CD8-positive, alpha-beta memory T cell (primary cell): ENCODE measurements around the gene TXNDC12. TPM values are rescaled to one million over a fixed set of nuclear protein-coding genes. Genes with fewer than 3 reads are reported as not detected.
"Not testable (repeated sequence)": the region's sequence is repeated elsewhere in the genome, so short reads cannot be mapped to it uniquely, and the experiment has no call there.

Experiments
- CTCF ChIA-PET: fragments of 350-600 bp; sonication (Branson Sonifier 250); formaldehyde crosslinking; loops from one replicate; lab custom pipeline; 2021; ENCODE audit warnings: antibody characterized with exemption; lab: Charles Lee
- POLR2A ChIA-PET: fragments of 350-600 bp; sonication (Branson Sonifier 250); formaldehyde crosslinking; loops from one replicate; lab custom pipeline; 2021; ENCODE audit warnings: antibody characterized with exemption; lab: Charles Lee
- DNase-seq, 5 donors: peaks; one replicate each; pipeline versions ENCODE4 v3.0.0 to v3.0.0-alpha.2; 2020 to 2022; ENCODE audit warnings: mixed read lengths in 1 of 5
- H3K27ac ChIP-seq: one replicate; pipeline ENCODE4 v1.7.0; 2013; ENCODE audit warnings: low read depth, mild to moderate bottlenecking, low read length, moderate library complexity
- H3K27me3 ChIP-seq: 2 replicates; pipeline ENCODE4 v1.7.0; 2013; ENCODE audit warnings: low read length, mild to moderate bottlenecking; ENCODE audit not compliant: insufficient read depth, poor library complexity, severe bottlenecking
- H3K36me3 ChIP-seq: 2 replicates; pipeline ENCODE4 v1.7.0; 2013; ENCODE audit warnings: mild to moderate bottlenecking, low read length, moderate library complexity; ENCODE audit not compliant: insufficient read depth
- H3K4me1 ChIP-seq: 2 replicates; pipeline ENCODE4 v1.7.0; 2013; ENCODE audit warnings: mild to moderate bottlenecking, low read length, moderate library complexity; ENCODE audit not compliant: insufficient read depth
- H3K4me3 ChIP-seq: 2 replicates; pipeline ENCODE4 v1.7.0; 2013; ENCODE audit warnings: mild to moderate bottlenecking, low read length
- H3K9me3 ChIP-seq: 2 replicates; pipeline ENCODE4 v1.7.0; 2013; ENCODE audit warnings: mild to moderate bottlenecking, low read length
- H3K27ac Mint-ChIP-seq, 8 donors: one replicate each; pipeline ENCODE4 v1.8.0; 2020 to 2021; ENCODE audit warnings: mixed read lengths in 8 of 8, mild to moderate bottlenecking in 6 of 8, inconsistent platforms in 3 of 8, moderate library complexity in 3 of 8
- H3K27me3 Mint-ChIP-seq, 2 donors: one replicate each; pipeline ENCODE4 v1.8.0; 2020 to 2021; ENCODE audit warnings: mixed read lengths in 2 of 2, mild to moderate bottlenecking in 1 of 2, moderate library complexity in 1 of 2
- H3K36me3 Mint-ChIP-seq, 3 donors: one replicate each; pipeline ENCODE4 v1.8.0; 2020 to 2021; ENCODE audit warnings: mixed read lengths in 3 of 3, inconsistent platforms in 1 of 3, mild to moderate bottlenecking in 1 of 3
- H3K4me1 Mint-ChIP-seq, 3 donors: one replicate each; pipeline ENCODE4 v1.8.0; 2020 to 2021; ENCODE audit warnings: mixed read lengths in 3 of 3, inconsistent platforms in 1 of 3, mild to moderate bottlenecking in 1 of 3
- H3K4me3 Mint-ChIP-seq, 7 donors: one replicate each; pipeline ENCODE4 v1.8.0; 2020 to 2021; ENCODE audit warnings: mixed read lengths in 7 of 7, mild to moderate bottlenecking in 6 of 7, moderate library complexity in 4 of 7, inconsistent platforms in 2 of 7
- H3K9me3 Mint-ChIP-seq, 5 donors: one replicate each; pipeline ENCODE4 v1.8.0; 2020 to 2022; ENCODE audit warnings: mixed read lengths in 5 of 5, mild to moderate bottlenecking in 3 of 5, moderate library complexity in 2 of 5, inconsistent platforms in 1 of 5
- polyA plus RNA-seq: library from polyadenylated mRNA; unstranded; fragments of 300-500 nt; fragmentation: Illumina TruSeq; gene quantifications from one replicate; pipeline ENCODE4 v1.2.3, GENCODE V29; 2021
- total RNA-seq, 2 experiments: library from RNA; stranded (reverse); gene quantifications; one replicate each; pipeline ENCODE4 v1.2.3, GENCODE V29; 2021

TXNDC12 gene
- total and polyA plus RNA-seq, 3 experiments from 2014 or later: 29.9 to 86.5 (median 34.7) TPM

- Mint-ChIP-seq H3K36me3 (peaks cover 0 to 41% (median 13%) of the 10 kb centered on the region in 3 donors), H3K4me1 (peaks cover 20 to 39% (median 24%) of the 10 kb centered on the region in 3 donors)
- H3K9me3 ChIP-seq, POLR2A ChIA-PET, H3K36me3 ChIP-seq, CTCF ChIA-PET, H3K9me3 Mint-ChIP-seq, H3K27me3 ChIP-seq, H3K27ac ChIP-seq, H3K4me3 ChIP-seq, H3K27me3 Mint-ChIP-seq, H3K4me3 Mint-ChIP-seq, H3K4me1 ChIP-seq, DNase-seq, H3K27ac Mint-ChIP-seq: not testable (repeated sequence)
Observed at GRCh38 chr1:52045666-52046195, 9.3 kb downstream of the TXNDC12 start.

DNA sequence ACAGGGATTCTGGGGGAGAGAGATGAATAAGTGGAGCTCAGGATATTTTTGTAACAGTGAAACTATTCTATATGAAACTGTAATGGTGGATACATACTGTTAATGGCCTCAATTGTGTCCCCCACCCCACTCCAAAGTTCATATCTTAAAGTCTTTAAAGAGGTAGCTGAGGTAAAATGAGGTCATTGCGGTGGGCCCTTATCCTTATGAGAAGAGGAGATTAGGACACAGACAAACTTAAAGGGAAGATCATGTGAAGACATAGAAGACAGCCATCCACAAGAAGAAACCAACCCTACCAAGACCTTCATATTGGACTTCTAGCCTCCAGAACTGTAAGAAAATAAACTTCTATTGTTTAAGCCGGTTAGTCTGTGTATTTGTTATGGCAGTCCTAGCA, 9.8 kb downstream of the TXNDC12 start:
- no peak overlapping the region for H3K4me3 ChIP-seq
- no peaks in the 10 kb centered on the region for H3K27me3 Mint-ChIP-seq
- no peaks in the 10 kb centered on the region for H3K27me3 ChIP-seq
- no peaks in the 10 kb centered on the region for H3K4me1 ChIP-seq
- peaks cover 0 to 43% (median 13%) of the 10 kb centered on the region in 3 donors for H3K36me3 Mint-ChIP-seq
- H3K27ac Mint-ChIP-seq: no peak overlapping the region
- ChIA-PET POLR2A (no interaction called here), CTCF (no interaction called here)
- H3K9me3 Mint-ChIP-seq: no peaks in the 10 kb centered on the region
- H3K27ac ChIP-seq: no peak overlapping the region
- H3K4me1 Mint-ChIP-seq: peaks cover 18 to 36% (median 24%) of the 10 kb centered on the region in 3 donors
- DNase-seq: no peak
- H3K9me3 ChIP-seq: no peaks in the 10 kb centered on the region
- no peak overlapping the region for H3K4me3 Mint-ChIP-seq
- H3K36me3 ChIP-seq: no peaks in the 10 kb centered on the region

DNA sequence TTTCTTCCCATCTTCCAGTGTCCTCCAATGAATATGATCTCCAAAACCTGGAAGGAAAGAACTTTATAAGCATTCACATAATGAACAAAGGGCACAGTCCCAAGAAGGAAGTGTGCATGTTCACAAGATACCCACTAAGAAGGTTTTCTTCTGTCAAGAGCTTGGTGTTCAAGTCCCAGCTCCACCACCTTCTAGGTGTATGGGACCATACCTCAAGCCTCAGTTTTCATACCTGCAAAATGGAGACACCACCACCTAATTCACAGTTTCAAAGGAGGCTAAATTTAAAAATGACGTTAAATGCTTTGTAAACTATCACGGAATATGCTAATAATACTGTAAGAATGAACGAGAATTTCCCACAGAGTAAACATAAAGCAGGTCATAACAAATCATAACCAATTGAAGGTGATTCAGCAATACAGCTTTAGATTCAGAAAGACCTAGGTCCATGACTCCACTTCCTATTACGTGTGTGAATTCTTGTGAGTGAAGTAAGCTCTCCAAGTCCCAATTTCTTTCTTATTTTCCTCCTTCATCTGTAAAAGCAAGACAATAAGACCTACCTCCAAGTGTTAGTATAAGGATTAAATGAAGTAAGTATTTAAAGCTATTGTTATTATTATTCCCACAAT, 13.3 kb downstream of the TXNDC12 start:
- Histone ChIP-seq H3K27me3 (no peaks in the 10 kb centered on the region), H3K36me3 (no peaks in the 10 kb centered on the region), H3K27ac (no peak overlapping the region), H3K9me3 (no peaks in the 10 kb centered on the region), H3K4me1 (no peaks in the 10 kb centered on the region), H3K4me3 (no peak overlapping the region)
- peaks cover 0 to 62% (median 15%) of the 10 kb centered on the region in 3 donors for H3K36me3 Mint-ChIP-seq
- H3K4me3 Mint-ChIP-seq: no peak overlapping the region
- no peak for DNase-seq
- peaks cover 0 to 2% of the 10 kb centered on the region in 2 donors for H3K27me3 Mint-ChIP-seq
- CTCF ChIA-PET: no interaction called here
- H3K9me3 Mint-ChIP-seq: no peaks in the 10 kb centered on the region
- no peak overlapping the region for H3K27ac Mint-ChIP-seq
- H3K4me1 Mint-ChIP-seq: peaks cover 8 to 26% (median 24%) of the 10 kb centered on the region in 3 donors
- POLR2A ChIA-PET: no interaction called here

GRCh38 chr1:52037909-52038308, 17.1 kb downstream of the TXNDC12 start:
- Mint-ChIP-seq H3K27me3 (peaks cover 0 to 2% of the 10 kb centered on the region in 2 donors), H3K4me3 (no peak overlapping the region), H3K36me3 (peaks cover 0 to 58% (median 6%) of the 10 kb centered on the region in 3 donors), H3K4me1 (peaks cover 11 to 12% (median 11%) of the 10 kb centered on the region in 3 donors), H3K27ac (peak overlapping the region in 3 of 8 donors; percentile 56 to 61 (median 58)), H3K9me3 (no peaks in the 10 kb centered on the region)
- Histone ChIP-seq H3K4me3 (no peak overlapping the region), H3K27me3 (no peaks in the 10 kb centered on the region), H3K36me3 (no peaks in the 10 kb centered on the region), H3K9me3 (no peaks in the 10 kb centered on the region), H3K4me1 (peaks cover 7% of the 10 kb centered on the region), H3K27ac (no peak overlapping the region)
- CTCF ChIA-PET: no interaction called here
- POLR2A ChIA-PET: no interaction called here
- DNase-seq: no peak

GRCh38 chr1:52037402-52037814, 17.6 kb downstream of the TXNDC12 start:
- CTCF ChIA-PET: interaction anchor here (0.7 kb wide), 1 partner anchor 434 kb away, joined by 4 read pairs; no protein-coding TSS in a partner anchor
- H3K4me1 Mint-ChIP-seq: peaks cover 12 to 17% (median 13%) of the 10 kb centered on the region in 3 donors

DNA sequence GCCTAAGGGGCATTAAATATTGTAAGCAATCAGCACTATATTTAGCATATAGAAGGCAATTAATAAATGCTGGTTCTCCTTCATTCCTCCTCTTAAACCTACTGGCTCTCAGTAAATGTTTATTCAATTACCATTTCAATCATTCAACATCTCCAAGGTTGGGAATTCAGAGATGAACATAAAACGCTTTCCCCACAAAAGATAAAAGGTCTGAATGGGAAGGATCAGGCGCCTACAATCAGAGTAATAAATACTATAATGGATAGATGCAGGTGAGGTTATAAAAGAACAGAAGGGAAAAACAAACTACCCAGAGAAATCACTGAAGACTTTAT, 21.0 kb downstream of the TXNDC12 start:
- ChIA-PET POLR2A (interaction anchor here (0.7 to 1.7 kb wide), 4 partner anchors 10 to 370 kb away, joined by 3 to 23 read pairs (median 4); partner anchors contain the start of genes BTF3L4, ORC1, PRPF38A and TXNDC12), CTCF (interaction anchor here (1.2 kb wide), 1 partner anchor 154 kb away, joined by 5 read pairs; no protein-coding TSS in a partner anchor)
- H3K4me1 Mint-ChIP-seq: peaks cover 33 to 49% (median 43%) of the 10 kb centered on the region in 3 donors
- peak overlapping the region; percentile 93 to 99 (median 93) for H3K4me3 Mint-ChIP-seq
- H3K36me3 Mint-ChIP-seq: peaks cover 0 to 53% (median 14%) of the 10 kb centered on the region in 3 donors
- DNase-seq: no peak
- no peaks in the 10 kb centered on the region for H3K9me3 Mint-ChIP-seq
- Histone ChIP-seq H3K9me3 (no peaks in the 10 kb centered on the region), H3K27me3 (no peaks in the 10 kb centered on the region), H3K27ac (peak overlapping the region; percentile 91), H3K4me1 (peaks cover 30% of the 10 kb centered on the region), H3K4me3 (peak overlapping the region; percentile 74), H3K36me3 (no peaks in the 10 kb centered on the region)
- H3K27me3 Mint-ChIP-seq: peaks cover 0 to 4% of the 10 kb centered on the region in 2 donors
- H3K27ac Mint-ChIP-seq: peak overlapping the region; percentile 90 to 98 (median 96)

More at GRCh38 chr1:52037402-52037814, 17.6 kb downstream of the TXNDC12 start:
- Histone ChIP-seq H3K36me3 (no peaks in the 10 kb centered on the region), H3K9me3 (no peaks in the 10 kb centered on the region), H3K27ac (no peak overlapping the region), H3K4me3 (no peak overlapping the region), H3K27me3 (no peaks in the 10 kb centered on the region), H3K4me1 (peaks cover 11% of the 10 kb centered on the region)
- Mint-ChIP-seq H3K36me3 (peaks cover 0 to 63% (median 6%) of the 10 kb centered on the region in 3 donors), H3K4me3 (no peak overlapping the region), H3K27me3 (peaks cover 0 to 2% of the 10 kb centered on the region in 2 donors), H3K27ac (no peak overlapping the region), H3K9me3 (no peaks in the 10 kb centered on the region)
- POLR2A ChIA-PET: no interaction called here
- DNase-seq: no peak

DNA sequence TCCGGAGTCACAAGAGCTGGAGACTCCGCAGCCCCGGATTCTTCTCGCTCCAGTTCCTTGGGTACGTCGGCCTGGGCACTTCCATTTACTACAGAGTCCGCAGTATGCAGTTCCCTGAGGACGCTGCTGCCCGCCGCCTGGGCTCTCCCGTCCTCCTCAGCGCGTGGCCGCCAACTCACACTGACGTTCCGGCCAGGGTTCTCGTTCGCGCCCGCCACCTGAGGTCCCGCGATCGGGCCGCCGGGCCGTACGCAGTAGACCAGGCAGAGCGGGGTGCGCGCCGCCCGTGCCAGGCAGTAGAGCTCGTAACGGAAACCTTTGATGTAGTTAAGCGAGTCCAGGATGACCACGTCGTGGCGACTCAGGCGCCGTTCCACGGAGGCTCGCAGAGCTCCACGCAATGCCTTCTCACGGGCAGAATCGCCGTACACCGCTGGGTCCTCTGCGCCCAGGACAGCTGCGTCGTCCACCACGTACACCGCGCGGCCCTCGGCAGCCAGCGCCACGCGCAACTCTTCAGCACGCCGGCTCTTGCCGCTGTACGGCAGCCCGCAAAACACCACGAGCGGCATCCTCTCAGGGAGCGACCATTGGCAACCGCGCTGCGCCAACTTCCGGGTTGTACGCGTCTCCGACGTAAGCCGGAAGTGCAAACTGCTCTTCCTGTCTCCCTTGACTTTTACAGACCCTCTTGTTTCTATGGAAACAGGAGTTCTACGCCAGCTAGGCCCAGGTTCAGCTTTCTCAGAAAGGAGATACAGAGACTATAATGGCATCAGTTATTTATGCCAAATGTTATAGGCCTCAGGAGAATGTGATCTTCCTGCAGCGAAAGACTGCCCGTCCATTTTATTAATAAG, 21.6 kb downstream of the TXNDC12 start, which contains the start of gene KTI12:
Gene KTI12, minus strand, starts transcription at position 621 of the 860 bp plus-strand sequence. Its CDS starts 49 bp downstream, at position 572.
- Mint-ChIP-seq H3K9me3 (no peaks in the 10 kb centered on the region), H3K27me3 (peaks cover 0 to 4% of the 10 kb centered on the region in 2 donors), H3K4me1 (peaks cover 33 to 49% (median 44%) of the 10 kb centered on the region in 3 donors), H3K4me3 (peak within 1 kb of the TSS; percentile 93 to 99 (median 93)), H3K27ac (peak within 1 kb of the TSS; percentile 90 to 98 (median 96)), H3K36me3 (peaks cover 0 to 50% (median 13%) of the 10 kb centered on the region in 3 donors)
- Histone ChIP-seq H3K9me3 (no peaks in the 10 kb centered on the region), H3K36me3 (no peaks in the 10 kb centered on the region), H3K27ac (peak within 1 kb of the TSS; percentile 91), H3K4me1 (peaks cover 30% of the 10 kb centered on the region), H3K27me3 (no peaks in the 10 kb centered on the region), H3K4me3 (peak within 1 kb of the TSS; percentile 74)
- ChIA-PET CTCF (interaction anchor here (0.7 to 1.4 kb wide), 4 partner anchors 17 to 154 kb away, joined by 3 to 5 read pairs (median 3); partner anchors contain the start of genes BTF3L4 and TXNDC12), POLR2A (interaction anchor here (0.7 to 1.7 kb wide), 4 partner anchors 11 to 371 kb away, joined by 3 to 23 read pairs (median 4); partner anchors contain the start of genes BTF3L4, ORC1, PRPF38A and TXNDC12)
- peak; percentile 82 to 95 (median 89) for DNase-seq
